Superior temporal gyrus (tissue), 1 donor: ENCODE results near the gene KIF3C.
"Not testable (repeated sequence)": the region's sequence is repeated elsewhere in the genome, so short reads cannot be mapped to it uniquely, and the experiment has no call there.

ENCODE experiments used
- DNase-seq: peaks from one replicate; pipeline ENCODE4 v3.0.0-alpha.2; 2016; ENCODE audit errors: extremely low spot score

The KIF3C gene

DNA sequence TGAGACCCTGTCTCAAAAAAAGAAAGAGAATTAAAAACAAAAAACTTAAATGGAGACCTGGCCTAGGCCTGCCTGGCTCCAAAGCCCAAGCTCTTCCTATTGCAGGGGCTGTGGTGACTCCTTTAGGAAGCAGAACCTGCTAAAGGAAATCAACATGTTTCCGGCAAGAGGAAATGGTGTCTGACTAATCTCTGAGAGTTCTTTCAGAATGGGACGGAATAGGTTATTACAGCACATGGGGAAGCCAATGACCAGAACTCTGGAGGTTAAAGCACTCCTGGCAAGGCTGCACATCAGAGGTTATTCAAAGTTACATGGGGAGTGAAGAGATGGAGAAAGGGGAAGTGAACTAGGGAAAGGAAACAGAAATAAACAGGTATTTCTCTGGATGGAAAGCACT is 21.4 kb downstream of the KIF3C start:
- no peak for DNase-seq

DNA sequence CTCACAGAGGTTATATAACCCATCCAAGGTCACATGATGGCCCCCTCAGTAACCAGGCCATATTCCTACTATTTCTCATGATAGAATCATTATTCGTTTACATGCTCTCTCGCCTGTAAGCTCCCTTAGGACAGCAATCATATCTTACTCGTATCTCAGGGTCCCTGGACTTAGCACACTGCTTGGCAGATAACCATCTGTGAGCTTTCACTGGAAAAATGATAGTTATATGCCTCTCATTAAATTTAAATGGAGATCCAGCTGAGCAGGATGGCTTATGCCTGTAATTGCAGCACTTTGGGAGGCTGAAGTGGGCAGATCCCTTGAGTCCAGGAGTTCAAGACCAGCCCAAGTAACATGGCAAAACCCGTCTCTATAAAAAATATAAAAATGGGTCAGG is 21.9 kb downstream of the KIF3C start:
- no peak for DNase-seq

DNA sequence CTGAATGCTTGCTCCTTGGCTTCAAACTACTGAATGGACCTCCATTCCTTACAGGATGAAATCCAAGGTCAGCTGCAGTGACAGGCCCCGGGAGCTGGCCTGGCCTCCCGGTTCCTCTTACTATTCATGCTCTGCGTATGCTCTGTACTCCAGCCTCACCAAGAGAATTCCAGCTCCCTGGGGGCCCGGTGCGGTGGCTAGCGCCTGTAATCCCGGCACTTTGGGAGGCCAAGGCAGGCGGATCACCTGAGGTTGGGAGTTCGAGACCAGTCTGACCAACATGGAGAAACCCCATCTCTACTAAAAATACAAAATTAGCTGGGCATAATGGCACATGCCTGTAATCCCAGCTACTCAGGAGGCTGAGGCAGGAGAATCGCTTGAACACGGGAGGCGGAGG is 23.7 kb downstream of the KIF3C start:
- not testable (repeated sequence) for DNase-seq

DNA sequence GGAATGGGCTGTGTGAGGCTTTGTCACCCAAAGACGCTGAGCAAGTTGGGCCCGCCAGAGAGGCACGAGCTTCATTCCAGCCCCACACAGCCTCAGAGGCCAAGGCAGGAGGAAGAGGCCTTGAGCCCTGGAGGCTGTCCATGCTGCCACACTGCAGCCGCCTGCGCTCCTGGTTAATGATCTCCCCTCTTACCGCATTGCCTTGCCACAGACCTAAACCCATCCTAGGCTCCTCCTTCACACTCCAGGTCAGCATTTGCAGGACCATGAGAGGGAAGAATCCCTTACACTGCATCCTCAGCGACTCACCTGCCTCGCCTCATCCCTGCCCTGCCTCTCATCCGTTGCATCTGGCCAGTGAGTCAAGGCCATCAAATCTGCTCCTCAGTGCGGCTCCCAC is 24.6 kb downstream of the KIF3C start:
- no peak for DNase-seq

DNA sequence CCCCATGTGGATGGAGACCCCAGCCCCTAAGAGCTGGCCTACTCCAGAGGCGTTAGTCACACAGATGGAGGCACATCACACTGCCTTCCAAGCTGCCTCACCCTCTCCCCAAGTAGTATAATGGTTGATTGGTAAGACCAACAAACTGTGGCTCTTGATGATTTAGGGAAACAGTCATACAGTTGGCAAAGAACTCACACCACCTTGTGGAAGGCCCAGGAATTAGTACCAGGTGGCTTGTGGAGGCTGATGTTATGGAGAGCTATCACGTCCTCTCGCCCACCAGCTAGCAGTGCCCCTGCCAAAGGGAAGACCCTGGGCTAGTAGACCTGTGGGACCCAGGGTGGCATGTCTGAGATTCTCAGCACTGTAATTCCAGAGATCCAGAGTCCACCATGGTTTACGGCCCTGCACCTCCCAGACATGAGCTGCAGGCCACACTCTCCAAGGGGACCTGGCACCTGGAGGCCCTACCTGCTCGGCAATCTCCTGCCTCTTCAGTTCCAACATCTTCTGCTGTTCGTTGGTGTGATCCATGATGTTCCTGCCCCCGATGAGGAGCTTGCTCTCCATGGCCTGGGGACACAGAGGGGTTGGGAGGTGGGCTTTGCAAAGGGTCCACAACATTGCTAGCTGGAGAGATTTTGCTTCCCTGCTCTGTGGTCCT is 26.3 kb downstream of the KIF3C start:
- no peak for DNase-seq

DNA sequence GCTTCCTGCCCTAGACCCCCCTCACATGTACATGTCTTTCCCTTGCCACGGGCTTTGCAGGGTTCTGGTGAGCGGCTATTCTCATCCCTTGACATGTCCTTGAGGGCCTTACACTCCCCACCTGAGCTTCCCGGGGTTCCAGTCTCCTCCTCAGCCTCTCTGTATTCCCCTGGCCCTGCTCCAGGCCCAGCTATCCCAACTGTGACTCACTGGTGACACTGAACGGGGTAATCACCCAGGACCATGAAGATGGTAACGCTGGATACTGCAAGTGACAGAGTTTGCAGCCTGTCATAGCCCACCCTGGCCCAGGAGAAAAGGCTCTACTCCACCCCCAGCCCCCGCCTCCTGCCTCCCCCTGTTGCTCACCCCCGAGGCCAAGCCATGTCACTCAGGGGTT is 27.3 kb downstream of the KIF3C start:
- no peak for DNase-seq

DNA sequence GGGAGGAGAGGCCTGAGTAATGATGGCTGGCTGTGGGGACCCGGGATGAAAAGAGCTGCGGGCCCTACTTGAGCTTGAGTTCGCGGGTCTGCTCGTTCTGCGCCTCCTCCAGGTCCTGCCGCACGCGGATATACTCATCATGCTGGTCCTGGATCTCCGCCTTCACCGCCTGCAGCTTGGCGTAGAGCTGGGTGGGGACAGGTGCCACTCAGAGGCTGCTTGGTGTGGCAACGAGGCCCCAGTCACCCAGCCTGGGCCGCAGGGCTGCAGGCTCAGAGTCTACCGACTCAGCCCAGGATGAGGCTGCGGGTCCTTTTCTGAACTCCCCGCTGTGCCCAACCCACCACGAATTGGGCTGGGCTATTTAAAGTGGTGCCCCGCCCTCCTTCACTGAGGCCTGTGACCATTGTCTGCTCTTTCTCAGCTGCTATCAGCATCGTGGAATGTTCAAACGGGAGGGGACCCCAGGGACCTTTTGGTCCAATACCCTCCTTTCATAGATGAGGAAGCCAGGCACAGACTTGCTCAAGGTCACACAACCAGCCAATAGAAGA is 28.0 kb downstream of the KIF3C start:
- DNase-seq, result no peak

DNA sequence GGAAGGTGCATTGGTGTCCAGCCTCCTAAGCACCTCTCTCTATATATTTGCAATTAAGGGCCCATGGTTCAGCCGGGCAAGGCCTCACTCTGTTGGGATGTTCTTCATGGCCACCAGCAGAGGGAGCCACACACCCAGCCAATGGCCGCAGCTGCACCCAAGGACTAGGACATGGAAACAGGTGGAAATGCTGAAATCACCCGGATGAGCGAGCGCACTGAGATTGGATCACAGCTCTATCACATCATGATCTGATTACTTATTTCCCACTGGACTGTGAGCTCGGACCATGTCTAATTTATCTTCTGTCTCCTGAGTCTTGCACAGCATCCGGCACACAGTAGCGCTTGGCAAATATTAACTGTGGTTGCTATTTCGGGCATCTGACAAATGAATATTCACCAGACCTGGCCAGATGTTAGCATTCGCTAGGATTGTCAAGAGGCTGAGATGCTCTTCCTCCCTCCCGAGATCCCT is 31.2 kb downstream of the KIF3C start:
- peak; percentile 97 for DNase-seq

DNA sequence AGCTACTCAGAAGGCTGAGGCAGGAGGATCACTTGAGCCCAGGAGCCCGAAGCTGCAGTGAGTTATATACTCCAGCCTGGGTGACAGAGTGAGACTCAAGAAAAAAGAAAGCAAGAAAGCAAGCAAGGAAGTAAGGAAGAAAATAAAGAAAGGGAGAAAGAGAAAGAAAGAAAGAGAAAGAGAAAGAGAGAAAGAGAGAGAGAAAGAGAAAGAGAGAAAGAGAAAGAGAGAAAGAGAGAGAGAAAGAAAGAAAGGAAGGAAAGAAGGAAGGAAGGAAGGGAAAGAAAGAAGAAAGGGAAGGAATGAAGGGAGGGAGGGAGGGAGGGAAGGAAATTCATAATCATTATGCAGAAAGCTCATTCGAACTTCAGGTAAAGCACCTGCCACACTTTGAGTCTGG is 33.9 kb downstream of the KIF3C start:
- DNase-seq, result no peak

DNA sequence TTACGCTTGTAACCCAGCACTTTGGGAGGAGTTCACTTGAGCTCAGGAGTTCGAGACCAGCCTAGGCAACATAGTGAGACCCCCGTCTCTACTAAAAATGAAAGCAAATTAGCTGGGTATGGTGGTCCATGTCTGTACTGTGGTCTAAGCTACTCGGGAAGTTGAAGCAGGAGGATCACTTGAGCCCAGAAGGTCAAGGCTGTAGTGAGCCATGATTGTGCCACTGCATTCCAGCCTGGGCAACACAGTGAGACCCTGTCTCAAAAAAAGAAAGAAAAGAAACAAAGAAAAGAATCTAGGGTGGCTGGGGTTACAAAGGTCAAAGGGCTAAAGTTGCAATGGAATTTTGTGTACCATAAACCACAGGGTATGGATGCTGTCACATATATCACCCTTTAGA is 41.3 kb downstream of the KIF3C start:
- no peak for DNase-seq

DNA sequence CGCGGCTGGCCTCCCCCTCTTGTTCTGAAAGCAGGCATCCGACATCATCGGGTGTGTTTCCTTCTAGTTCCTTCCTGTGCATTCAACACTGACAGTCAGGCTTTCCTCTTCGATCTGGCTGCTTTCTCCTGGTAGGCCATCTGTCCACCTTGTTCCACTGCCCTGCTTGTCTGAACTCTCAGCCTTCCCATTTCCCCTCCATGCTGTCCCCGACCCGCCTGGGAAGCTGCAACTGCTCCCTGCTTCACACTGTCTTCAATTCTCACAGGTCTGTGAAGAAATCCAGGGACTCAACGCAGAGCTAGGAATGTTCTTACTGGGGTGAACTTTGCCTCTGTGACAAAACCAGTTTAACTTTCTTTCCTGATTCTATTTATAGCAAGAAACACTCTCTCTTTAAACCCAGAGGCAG is 43.0 kb downstream of the KIF3C start:
- no peak for DNase-seq

DNA sequence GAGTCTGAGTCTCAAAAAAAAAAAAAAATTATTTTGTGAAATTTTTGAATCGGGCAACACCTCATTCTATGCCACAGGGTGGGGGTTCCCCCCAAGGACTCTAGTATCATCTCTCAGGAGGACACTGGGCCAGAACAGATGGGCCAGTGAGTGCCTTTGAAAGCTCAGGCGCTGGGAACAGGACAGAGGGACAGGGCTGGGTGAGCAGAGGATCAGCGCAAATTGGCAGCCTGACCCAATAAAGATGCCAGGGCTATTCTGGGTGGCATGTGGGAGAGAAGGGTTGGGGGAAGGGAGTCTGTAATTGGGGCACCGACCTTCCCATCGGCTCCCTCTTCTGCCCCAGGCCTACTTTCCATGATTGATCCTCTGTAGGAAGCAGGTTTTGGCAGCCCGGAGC is 44.0 kb downstream of the KIF3C start:
- DNase-seq, result peak; percentile 45

DNA sequence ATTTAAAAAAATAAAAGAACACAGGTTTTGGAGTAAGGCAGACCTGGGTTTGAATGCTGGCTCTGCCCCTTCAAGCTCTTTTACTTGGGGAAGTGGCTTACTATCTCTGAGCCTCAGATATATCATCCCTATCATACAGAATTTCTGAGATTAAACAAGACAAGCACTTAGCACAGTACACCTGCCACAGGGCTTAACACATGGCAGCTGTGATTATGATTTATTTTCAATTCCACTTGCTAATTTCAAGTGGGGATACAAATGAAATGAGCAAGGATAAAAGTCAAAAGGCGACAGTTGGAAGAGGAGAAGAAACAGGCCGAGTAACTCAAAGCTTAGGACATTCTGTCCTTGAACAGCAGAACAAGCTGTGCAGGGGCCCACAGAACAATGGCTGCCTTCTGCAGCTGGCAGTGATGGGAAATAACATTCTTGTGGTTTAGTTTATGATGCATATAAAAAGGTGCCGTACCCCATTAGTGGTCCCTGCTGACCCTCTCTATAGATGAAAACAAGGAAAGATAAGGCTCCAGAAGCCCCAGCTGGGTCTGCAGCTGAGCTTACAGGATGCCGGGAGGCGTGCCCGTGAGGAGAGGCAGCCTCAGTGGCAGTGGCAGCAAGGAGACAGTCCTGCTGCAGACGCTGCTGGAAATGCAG is 45.3 kb downstream of the KIF3C start:
- DNase-seq, result peak; percentile 72

DNA sequence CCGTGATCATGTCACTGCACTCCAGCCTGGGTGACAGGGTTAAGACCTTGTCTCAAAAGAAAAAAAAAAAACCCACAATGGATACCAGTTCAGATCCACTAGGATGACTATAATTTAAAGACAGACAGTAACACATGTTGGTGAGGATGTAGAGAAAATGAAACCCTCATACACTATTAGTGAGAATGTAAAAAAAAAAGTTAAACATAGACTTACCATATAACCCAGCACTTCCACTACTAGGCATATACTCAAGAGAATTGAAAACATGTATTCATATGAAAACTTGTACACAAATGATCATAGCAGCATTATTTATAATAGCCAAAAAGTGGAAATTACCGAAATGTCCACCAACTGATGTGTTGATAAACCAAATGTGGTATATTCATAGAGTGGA is 48.7 kb downstream of the KIF3C start:
- no peak for DNase-seq

DNA sequence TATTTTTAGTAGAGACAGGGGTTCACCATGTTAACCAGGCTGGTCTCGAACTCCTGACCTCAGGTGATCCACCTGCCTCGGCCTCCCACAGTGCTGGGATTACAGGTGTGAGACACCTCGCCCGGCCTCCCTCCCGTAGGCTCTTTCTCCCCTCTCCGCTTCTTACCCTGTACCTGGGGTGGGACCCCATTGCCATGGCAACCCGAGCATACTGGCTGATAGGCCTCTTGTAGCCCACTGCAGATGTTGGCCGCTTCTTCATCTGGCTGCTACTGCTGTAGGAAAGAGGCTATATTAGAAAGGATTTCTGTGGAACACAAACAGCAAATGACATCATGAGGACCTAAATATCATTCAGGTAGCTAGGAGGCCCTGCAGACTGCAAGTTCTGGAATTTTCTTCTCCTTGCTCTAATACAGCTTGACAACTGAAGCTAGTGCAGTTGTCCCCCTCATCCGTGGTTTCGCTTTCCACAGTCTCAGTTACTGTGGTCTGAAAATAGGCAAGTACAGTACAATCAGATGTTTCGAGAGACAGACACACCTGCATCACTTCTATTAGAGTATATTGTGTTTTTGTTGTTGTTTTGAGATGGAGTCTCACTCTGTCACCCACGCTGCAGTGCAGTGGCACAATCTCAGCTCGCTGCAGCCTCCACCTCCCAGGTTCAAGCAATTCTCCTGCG is 52.4 kb downstream of the KIF3C start:
- DNase-seq, result no peak

DNA sequence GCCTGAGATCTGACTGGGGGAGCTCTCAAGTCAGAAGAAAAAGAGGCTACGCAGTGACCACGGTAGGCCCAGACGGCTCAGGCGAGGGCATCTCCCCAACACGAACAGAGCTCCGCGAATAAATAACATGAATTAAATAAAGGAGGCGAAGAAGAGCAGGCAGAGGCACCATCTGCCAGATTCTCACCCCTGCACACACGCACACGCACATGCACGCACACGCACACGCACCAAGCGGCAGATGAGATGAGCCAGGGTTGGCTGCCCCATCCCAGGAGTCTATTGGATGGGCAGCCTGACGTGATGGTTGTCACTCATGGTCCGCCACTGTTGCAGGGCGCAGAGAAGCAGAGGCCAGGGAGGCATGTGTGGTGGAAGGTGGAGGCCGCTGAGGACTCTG is 53.6 kb downstream of the KIF3C start:
- DNase-seq, result peak; percentile 9

DNA sequence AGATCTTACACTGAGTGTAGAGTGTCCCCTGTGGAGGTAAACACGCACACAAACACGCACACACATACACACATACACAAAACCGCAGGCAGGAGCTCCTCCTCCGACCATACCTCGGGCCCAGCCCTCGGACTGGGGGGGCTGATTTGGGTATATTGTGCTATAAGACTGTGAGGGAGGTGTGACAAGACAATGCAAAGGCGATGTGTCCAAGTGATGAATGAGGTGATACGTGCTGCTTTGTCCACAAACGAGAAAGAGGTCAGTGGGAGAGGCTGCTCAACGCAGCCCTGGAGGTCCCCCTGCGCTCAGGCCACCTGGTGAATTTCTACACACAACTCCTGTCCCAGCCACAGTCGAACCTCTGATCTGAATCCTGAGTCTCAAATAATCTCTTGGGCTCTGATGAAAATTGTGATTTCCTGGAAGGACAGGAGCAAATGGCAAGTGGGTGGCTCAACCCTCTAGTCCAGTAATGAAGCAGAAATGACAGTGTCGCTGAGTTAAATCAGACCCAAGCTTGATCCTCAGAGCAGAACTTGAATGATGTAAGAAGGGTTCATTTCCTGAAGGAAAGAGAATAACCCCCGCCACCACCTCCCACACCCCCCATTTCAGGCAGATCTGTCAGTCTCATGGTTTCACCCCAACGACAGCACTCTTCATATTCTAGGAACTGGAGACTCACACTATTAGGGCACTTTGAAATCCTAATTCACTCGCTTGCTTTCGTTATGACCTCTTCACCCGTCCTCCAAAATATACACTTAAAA is 55.1 kb downstream of the KIF3C start:
- no peak for DNase-seq

DNA sequence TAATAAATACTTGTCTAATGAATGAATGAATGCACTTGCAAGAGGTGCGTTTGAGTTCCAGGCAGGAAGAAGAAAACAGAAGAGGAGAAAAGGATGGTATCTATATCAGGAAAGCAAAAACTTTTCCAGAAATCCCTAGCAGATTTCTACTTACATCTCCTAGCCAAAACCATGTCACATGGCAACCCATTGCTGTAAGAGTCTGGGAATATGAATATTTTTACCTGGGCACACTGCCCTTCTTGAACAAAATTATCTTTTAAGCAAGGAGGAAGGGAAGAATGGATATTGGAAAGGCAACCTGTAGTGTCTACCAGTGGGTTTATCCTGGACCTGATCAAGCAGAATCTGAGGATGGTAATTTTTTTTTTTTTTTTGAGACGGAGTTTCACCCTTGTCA is 59.8 kb downstream of the KIF3C start:
- DNase-seq, result peak; percentile 20

DNA sequence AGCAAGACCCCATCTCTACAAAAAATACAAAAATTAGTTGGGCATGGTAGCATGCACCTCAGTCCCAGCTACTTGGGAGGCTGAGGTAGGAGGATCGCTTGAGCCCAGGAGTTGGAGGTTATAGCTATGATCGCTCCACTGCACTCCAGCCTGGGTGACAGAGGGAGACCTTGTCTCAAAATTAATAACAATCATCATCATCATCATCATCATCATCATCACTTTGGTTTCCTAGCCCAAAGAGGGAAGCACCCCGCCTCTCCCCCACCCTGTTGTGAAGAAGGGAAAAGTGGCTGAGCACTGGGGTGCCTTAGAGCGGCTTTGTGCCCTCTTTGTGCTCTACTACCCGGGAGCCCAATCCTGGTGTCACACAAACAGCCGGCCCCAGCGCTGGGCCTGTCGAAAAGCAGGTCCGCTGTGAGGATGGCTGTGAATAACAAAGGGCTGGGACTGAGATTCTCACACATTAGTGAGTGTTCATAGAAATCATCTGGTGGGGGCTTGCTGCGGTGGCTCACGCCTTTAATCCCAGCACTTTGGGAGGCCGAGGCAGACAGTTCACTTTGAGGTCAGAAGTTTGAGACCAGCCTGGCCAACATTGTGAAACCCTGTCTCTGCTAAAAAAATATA is 61.4 kb downstream of the KIF3C start:
- DNase-seq, result no peak

DNA sequence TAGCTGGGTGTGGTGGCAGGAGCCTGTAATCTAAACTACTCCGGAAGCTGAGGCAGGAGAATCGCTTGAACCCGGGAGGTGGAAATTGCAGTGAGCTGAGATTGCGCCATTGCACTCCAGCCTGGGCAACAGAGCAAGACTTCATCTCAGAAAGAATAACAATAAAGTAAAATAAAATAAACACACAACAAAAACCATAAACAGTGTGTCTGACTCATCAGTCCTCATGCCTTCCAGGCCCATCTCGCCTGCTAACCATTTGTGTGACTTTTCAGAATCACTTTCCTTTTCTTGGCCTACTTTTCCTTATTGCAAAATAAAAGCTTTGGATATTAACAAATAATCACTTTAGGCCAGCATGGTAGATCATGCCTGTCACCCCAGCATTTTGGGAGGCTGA is 62.0 kb downstream of the KIF3C start:
- DNase-seq, result no peak

DNA sequence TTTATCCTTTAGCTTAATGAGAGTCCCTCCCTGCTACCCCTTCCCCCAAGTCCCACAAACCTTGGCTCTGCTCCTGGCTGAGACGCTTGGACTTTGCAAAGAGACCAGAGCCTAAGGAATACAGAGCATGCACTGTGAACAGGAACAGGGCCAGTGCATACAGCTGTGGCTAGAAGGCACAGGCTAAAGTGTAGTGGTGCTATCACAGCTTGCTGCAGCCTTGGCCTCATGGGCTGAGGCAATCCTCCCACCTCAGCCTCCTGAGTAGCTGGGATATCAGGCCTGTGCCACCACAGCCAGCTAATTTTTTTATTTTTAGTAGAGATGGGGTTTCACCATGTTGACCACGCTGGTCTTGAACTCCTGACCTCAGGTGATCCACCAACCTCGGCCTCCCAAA is 64.5 kb downstream of the KIF3C start:
- no peak for DNase-seq

DNA sequence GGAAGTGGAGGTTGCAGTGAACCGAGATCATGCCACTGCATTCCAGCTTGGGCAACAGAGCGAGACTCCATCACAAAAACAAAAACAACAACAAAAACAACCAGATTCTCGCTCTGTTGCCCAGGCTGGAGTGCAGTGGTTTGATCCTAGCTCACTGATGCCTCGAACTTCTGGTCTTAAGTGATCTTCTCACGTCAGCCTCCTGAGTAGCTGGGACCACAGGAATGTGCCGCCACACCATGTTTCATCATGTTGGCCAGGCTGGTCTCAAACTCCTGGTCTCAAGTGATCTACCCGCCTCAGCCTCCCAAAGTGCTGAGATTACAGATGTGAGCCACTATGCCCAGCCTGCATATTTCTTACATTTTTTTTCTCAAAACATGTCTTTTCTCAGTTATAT is 64.9 kb downstream of the KIF3C start:
- DNase-seq, result not testable (repeated sequence)
